ENCODE data around the gene HNRNPA1L2. TPM values are rescaled to one million over a fixed set of nuclear protein-coding genes. Genes with fewer than 3 reads are reported as not detected.
A peak's percentile ranks its signal among the peaks of the same experiment; 100 is the strongest.

Gene HNRNPA1L2
- total and polyA plus RNA-seq, 2 of the 8 experiments (the other 6 are each of a cell fraction or from before 2014, with no cell fraction given): 3.7 to 8.9 TPM

- H4K8ac ChIP-seq (ENCODE audit: extremely low read depth, insufficient read depth, low read length): no peak overlapping the region
- FAIRE-seq (no peak), DNase-seq (ENCODE audit: low read depth in 1 of 2, low spot score in 2 of 2) (no peak)
- no peak overlapping the region for H2BK20ac ChIP-seq (ENCODE audit: low read length)
- H3K9ac ChIP-seq (replicated peaks in 1 of 4; ENCODE audit: extremely low read depth in 1 of 4, low read depth in 3 of 4, low read length in 3 of 4): no peak overlapping the region
- H3K14ac ChIP-seq (ENCODE audit: insufficient read length): no peak overlapping the region
- H4K91ac ChIP-seq (replicated peaks; ENCODE audit: insufficient read length, low read length): no peak overlapping the region
- no peak overlapping the region for H3K56ac ChIP-seq (replicated peaks; ENCODE audit: insufficient read length, low read depth, low read length)
- H3K36me3 ChIP-seq (ENCODE audit: control insufficient read depth in 2 of 4, insufficient read depth in 4 of 4, low read length in 3 of 4): no peaks in the 10 kb centered on the region
- no peak overlapping the region for H2AK5ac ChIP-seq (ENCODE audit: low read depth, low read length)
- H3K4me3 ChIP-seq (ENCODE audit: extremely low read depth in 1 of 4, insufficient read depth in 2 of 4, low read depth in 3 of 4, low read length in 4 of 4): peak overlapping the region in 3 of 4 experiments; percentile 14 to 59 (median 16); a peak in 5 of 8 replicates
- H3K23me2 ChIP-seq (ENCODE audit: low read depth, low read length): peaks cover 3% of the 10 kb centered on the region; the same call in 1 of the 2 replicates
- H2BK15ac ChIP-seq (ENCODE audit: low read length): no peak overlapping the region
- no peak overlapping the region for H2BK120ac ChIP-seq (replicated peaks; ENCODE audit: low read depth, low read length)
- no peak for TF ChIP-seq SIX5 (IDR thresholded peaks at IDR 0.05; ENCODE audit: low read depth, low read length)
- no peak for TF ChIP-seq EGR1 (IDR thresholded peaks at IDR 0.05; ENCODE audit: borderline replicate concordance, low read depth, low read length)
- TF ChIP-seq CBX5 (IDR thresholded peaks at IDR 0.05; ENCODE audit: low read depth, low read length): no peak
- TF ChIP-seq BACH1 (IDR thresholded peaks at IDR 0.05; ENCODE audit: low read length): no peak
- no peak for TF ChIP-seq ATF3 (IDR thresholded peaks at IDR 0.05; ENCODE audit: insufficient read depth, low read depth, low read length)
- no peak for TF ChIP-seq SRF (IDR thresholded peaks at IDR 0.05; ENCODE audit: low read depth, low read length)
- no peak for TF ChIP-seq POLR2A (IDR thresholded peaks at IDR 0.05; ENCODE audit: control extremely low read depth in 1 of 2, low read depth in 2 of 2, low read length in 2 of 2)
- TF ChIP-seq MAFK (IDR thresholded peaks at IDR 0.05; ENCODE audit: low read depth, low read length): no peak
- TF ChIP-seq EZH2 (IDR thresholded peaks at IDR 0.05; ENCODE audit: low read depth, low read length, severe bottlenecking): no peak
- no peak for TF ChIP-seq E2F6 (IDR thresholded peaks at IDR 0.05)
- H4K20me1 ChIP-seq (replicated peaks in 1 of 2; ENCODE audit: control insufficient read depth in 1 of 2, insufficient read depth in 2 of 2, low read length in 2 of 2): no peaks in the 10 kb centered on the region
- H3K4ac ChIP-seq (replicated peaks; ENCODE audit: insufficient read length, low read depth, low read length): no peak overlapping the region
- peak overlapping the region; percentile 60 to 68 for H3K4me2 ChIP-seq (ENCODE audit: insufficient read depth in 1 of 2, low read depth in 2 of 2, low read length in 2 of 2)
- peaks cover 0 to 5% (median 0%) of the 10 kb centered on the region in 4 experiments; a peak in 1 of 7 replicates for H3K4me1 ChIP-seq (replicated peaks in 1 of 4; ENCODE audit: control insufficient read depth in 3 of 4, insufficient read depth in 4 of 4, low read length in 3 of 4)
- H2AFZ ChIP-seq (ENCODE audit: low read length): no peak overlapping the region; the same call in 1 of the 2 replicates
- H3K79me2 ChIP-seq (ENCODE audit: control insufficient read depth in 1 of 2, insufficient read depth in 2 of 2, low read length in 2 of 2): no peaks in the 10 kb centered on the region
- H2BK5ac ChIP-seq (ENCODE audit: low read depth, low read length): no peak overlapping the region
- no peak overlapping the region for H4K5ac ChIP-seq (ENCODE audit: insufficient read length, low read depth, low read length)
- H3K18ac ChIP-seq (ENCODE audit: extremely low read depth, low read length): no peak overlapping the region
- ChIA-PET CTCF (ENCODE audit: partially characterized antibody) (interaction anchor here (1.3 kb wide), 1 partner anchor 10 kb away, joined by 3 read pairs; no protein-coding TSS in a partner anchor), POLR2A (ENCODE audit: partially characterized antibody) (interaction anchor here (0.6 to 4.3 kb wide), 3 partner anchors 14 to 247 kb away, joined by 3 to 19 read pairs (median 3); partner anchors contain the start of gene SUGT1)
- H3K27ac ChIP-seq (ENCODE audit: low read depth, low read length): no peak overlapping the region
- H3K27me3 ChIP-seq (replicated peaks in 1 of 4; ENCODE audit: control insufficient read depth in 3 of 4, extremely low read depth in 1 of 4, insufficient read depth in 3 of 4, low read length in 3 of 4): peaks cover 0 to 18% (median 6%) of the 10 kb centered on the region in 4 experiments; a peak in 4 of 7 replicates
- no peaks in the 10 kb centered on the region for H3K79me1 ChIP-seq (ENCODE audit: low read depth, low read length)
- no peak overlapping the region for H2BK12ac ChIP-seq (ENCODE audit: low read depth, low read length)
- 89% methylated on average over 3 of the region's 3 CpGs; no CpG with 5 or more reads in 1 of the 2 experiments for WGBS, 2 experiments (ENCODE audit: extremely low coverage in 1 of 2, insufficient coverage in 1 of 2, insufficient read length in 1 of 2, insufficient replicate concordance in 2 of 2, low coverage in 1 of 2, low lambda C conversion rate in 2 of 2, missing lambda C conversion rate in 1 of 2)
- H3K9me3 ChIP-seq (ENCODE audit: insufficient read depth in 2 of 2, low read depth in 1 of 2, low read length in 1 of 2): no peaks in the 10 kb centered on the region
- no peak overlapping the region for H3K23ac ChIP-seq (ENCODE audit: insufficient read length)
Observed at GRCh38 chr13:52600666-52601065, 41.6 kb upstream of the HNRNPA1L2 start.

Measured in H1 (cell line).